Neural progenitor cell (in vitro differentiated cells): Measurements from ENCODE around the gene SLC12A7. TPM values are rescaled to one million over a fixed set of nuclear protein-coding genes. Genes with fewer than 3 reads are reported as not detected.

Experiments
- DNase-seq: peaks from one replicate; pipeline ENCODE4 v3.0.0-alpha.2; 2016; ENCODE audit warnings: low spot score
- H2AFZ ChIP-seq: fragments of 200-600 bp; sonication (generic); replicated peaks from 2 replicates; pipeline ENCODE4 v1.6.1; 2016; ENCODE audit warnings: antibody characterized with exemption
- H3F3A ChIP-seq: fragments of 200-600 bp; sonication (generic); 2 replicates; pipeline ENCODE4 v1.6.1; 2016; ENCODE audit warnings: antibody characterized with exemption, low read depth
- H3K27ac ChIP-seq: fragments of 200-600 bp; sonication (generic); 2 replicates; pipeline ENCODE4 v1.5.1; 2016; ENCODE audit warnings: mild to moderate bottlenecking
- H3K27me3 ChIP-seq: fragments of 200-600 bp; sonication (generic); 2 replicates; pipeline ENCODE4 v1.6.1; 2016; ENCODE audit warnings: mild to moderate bottlenecking, moderate library complexity
- H3K36me3 ChIP-seq: fragments of 200-600 bp; sonication (generic); 2 replicates; pipeline ENCODE4 v1.5.1; 2016
- H3K4me1 ChIP-seq: fragments of 200-600 bp; sonication (generic); 2 replicates; pipeline ENCODE4 v1.6.1; 2016; ENCODE audit warnings: mixed run types
- H3K4me2 ChIP-seq: fragments of 200-600 bp; sonication (generic); 2 replicates; pipeline ENCODE4 v1.6.1; 2016
- H3K4me3 ChIP-seq: fragments of 200-600 bp; sonication (generic); 2 replicates; pipeline ENCODE4 v1.5.1; 2016
- H3K79me2 ChIP-seq: fragments of 200-600 bp; sonication (generic); 2 replicates; pipeline ENCODE4 v1.6.1; 2016; ENCODE audit warnings: low read depth
- H3K9ac ChIP-seq: fragments of 200-600 bp; sonication (generic); 2 replicates; pipeline ENCODE4 v1.6.1; 2016
- H3K9me3 ChIP-seq: fragments of 200-600 bp; sonication (generic); 2 replicates; pipeline ENCODE4 v1.5.1; 2016; ENCODE audit warnings: low read depth
- H4K20me1 ChIP-seq: fragments of 200-600 bp; sonication (generic); 2 replicates; pipeline ENCODE4 v1.6.1; 2016; ENCODE audit warnings: low read depth
- H3K27ac Mint-ChIP-seq: 3 replicates; pipeline ENCODE4 v1.8.0; 2021; ENCODE audit warnings: mixed read lengths
- H3K27me3 Mint-ChIP-seq: 2 replicates; pipeline ENCODE4 v1.8.0; 2022; ENCODE audit warnings: low read depth, mild to moderate bottlenecking, inconsistent platforms, moderate library complexity, mixed read lengths; ENCODE audit not compliant: insufficient read depth
- H3K36me3 Mint-ChIP-seq: 3 replicates; pipeline ENCODE4 v1.8.0; 2021; ENCODE audit warnings: mixed read lengths
- H3K4me1 Mint-ChIP-seq: 3 replicates; pipeline ENCODE4 v1.8.0; 2021; ENCODE audit warnings: mixed read lengths
- H3K4me3 Mint-ChIP-seq: 3 replicates; pipeline ENCODE4 v1.8.0; 2021; ENCODE audit warnings: mild to moderate bottlenecking, moderate library complexity, mixed read lengths
- H3K9me3 Mint-ChIP-seq: 3 replicates; pipeline ENCODE4 v1.8.0; 2020; ENCODE audit warnings: mixed read lengths
- EZH2 ChIP-seq: fragments of 200-600 bp; sonication (generic); IDR thresholded peaks from 2 replicates; pipeline ENCODE4 v1.6.1; 2017; ENCODE audit warnings: antibody characterized with exemption, mild to moderate bottlenecking, moderate library complexity
- EZH2phosphoT487 ChIP-seq: fragments of 200-600 bp; sonication (generic); IDR thresholded peaks from 2 replicates; pipeline ENCODE4 v1.6.1; 2017; ENCODE audit warnings: antibody characterized with exemption
- total RNA-seq: library from RNA; depleted of rRNA; stranded (reverse); fragments of >200 nt; gene quantifications from 2 replicates; pipeline ENCODE4 v1.2.3, GENCODE V29; 2015; ENCODE audit warnings: low replicate concordance
- TF ChIP-seq, protein P1 (sequence below): fragments of 200-600 bp; sonication (generic); IDR thresholded peaks from 2 replicates; pipeline ENCODE4 v1.5.1; 2017; ENCODE audit warnings: antibody characterized with exemption, mild to moderate bottlenecking

Gene SLC12A7
- total RNA-seq, 1 donor from 2014 or later = 7.5 TPM

DNA sequence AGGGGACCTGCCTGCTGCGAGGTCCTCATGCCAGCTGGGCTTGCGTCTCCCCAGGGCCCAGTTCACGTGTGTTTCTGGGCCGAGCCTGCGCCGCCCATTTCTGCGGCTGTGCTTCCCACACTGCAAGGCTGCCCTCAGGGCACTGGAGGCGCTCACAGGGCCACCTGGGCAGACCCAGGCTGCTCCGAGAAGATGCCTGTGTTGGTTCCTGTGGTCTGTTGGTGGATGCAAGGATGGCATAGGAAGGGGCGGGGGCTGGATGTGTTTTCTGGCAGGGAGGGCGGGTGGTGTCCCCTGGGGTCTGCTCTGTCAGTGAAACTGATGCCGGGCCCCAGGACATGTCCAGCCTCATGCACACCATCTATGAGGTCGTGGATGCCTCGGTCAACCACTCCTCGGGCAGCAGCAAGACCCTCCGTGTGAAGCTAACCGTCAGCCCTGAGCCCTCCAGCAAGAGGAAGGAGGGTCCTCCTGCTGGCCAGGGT, 77.4 kb downstream of the SLC12A7 start:
- no peak overlapping the region for H3K4me3 Mint-ChIP-seq
- TF ChIP-seq, protein P1, sequence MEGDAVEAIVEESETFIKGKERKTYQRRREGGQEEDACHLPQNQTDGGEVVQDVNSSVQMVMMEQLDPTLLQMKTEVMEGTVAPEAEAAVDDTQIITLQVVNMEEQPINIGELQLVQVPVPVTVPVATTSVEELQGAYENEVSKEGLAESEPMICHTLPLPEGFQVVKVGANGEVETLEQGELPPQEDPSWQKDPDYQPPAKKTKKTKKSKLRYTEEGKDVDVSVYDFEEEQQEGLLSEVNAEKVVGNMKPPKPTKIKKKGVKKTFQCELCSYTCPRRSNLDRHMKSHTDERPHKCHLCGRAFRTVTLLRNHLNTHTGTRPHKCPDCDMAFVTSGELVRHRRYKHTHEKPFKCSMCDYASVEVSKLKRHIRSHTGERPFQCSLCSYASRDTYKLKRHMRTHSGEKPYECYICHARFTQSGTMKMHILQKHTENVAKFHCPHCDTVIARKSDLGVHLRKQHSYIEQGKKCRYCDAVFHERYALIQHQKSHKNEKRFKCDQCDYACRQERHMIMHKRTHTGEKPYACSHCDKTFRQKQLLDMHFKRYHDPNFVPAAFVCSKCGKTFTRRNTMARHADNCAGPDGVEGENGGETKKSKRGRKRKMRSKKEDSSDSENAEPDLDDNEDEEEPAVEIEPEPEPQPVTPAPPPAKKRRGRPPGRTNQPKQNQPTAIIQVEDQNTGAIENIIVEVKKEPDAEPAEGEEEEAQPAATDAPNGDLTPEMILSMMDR = no peak
- TF ChIP-seq EZH2phosphoT487 (no peak), EZH2 (no peak)
- H3K27me3 Mint-ChIP-seq = peaks cover 6% of the 10 kb centered on the region

DNA sequence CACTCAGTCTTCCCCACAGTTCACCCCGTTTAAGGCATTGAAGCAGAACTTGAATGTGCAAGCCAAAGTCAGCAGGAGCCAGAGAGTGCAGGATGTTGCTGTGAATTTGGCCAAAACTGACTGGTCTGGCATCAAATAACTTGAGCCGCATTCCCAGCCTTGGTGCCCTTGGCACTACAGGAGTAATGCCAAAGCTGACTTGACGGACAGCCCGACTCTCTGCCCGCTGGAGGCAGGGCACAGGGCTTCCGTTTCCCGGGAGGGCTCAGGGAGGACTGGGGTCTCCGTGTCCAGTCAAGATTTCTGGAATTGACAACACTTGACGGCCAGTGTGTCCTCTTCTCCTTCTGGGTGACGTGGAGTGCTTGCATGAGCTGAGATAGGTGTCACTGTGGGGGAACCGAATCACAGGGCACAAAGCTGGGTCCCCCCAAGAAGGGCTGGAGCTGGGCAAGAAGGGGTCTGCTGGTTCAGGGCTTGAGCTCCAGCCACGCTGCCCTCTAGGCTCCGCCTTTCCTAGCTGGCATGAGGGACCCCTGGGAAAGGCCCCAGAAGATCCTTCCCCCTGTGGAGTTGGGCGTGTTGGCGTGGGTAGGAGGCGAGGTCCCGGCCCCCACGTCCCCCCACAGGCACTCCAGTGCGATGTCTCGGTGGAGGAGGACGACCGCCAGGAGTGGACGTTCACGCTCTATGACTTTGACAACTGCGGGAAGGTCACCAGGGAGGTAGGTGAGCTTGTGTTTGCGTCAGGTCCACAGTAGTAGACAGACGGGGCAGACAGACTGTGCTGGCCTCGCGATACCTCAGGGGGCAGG, 78.0 kb downstream of the SLC12A7 start:
- Mint-ChIP-seq H3K36me3 (peaks cover 2% of the 10 kb centered on the region), H3K4me3 (no peak overlapping the region), H3K27me3 (peaks cover 6% of the 10 kb centered on the region), H3K9me3 (no peaks in the 10 kb centered on the region), H3K4me1 (peaks cover 14% of the 10 kb centered on the region), H3K27ac (peak overlapping the region; percentile 69)
- Histone ChIP-seq H3K9ac (no peak overlapping the region), H3K4me2 (no peak overlapping the region), H3F3A (no peaks in the 10 kb centered on the region), H3K36me3 (no peaks in the 10 kb centered on the region), H3K27me3 (no peaks in the 10 kb centered on the region), H3K4me1 (peaks cover 12% of the 10 kb centered on the region), H3K9me3 (no peaks in the 10 kb centered on the region), H2AFZ (no peak overlapping the region), H4K20me1 (no peaks in the 10 kb centered on the region), H3K4me3 (no peak overlapping the region), H3K27ac (no peak overlapping the region), H3K79me2 (no peaks in the 10 kb centered on the region)
- TF ChIP-seq, protein P1 = no peak
- TF ChIP-seq EZH2phosphoT487 (no peak), EZH2 (no peak)
- DNase-seq = no peak

More for the DNA sequence above, 77.4 kb downstream of the SLC12A7 start:
- Histone ChIP-seq H3K9me3 (no peaks in the 10 kb centered on the region), H3K4me3 (no peak overlapping the region), H3K36me3 (no peaks in the 10 kb centered on the region), H3K9ac (no peak overlapping the region), H3K79me2 (no peaks in the 10 kb centered on the region), H3F3A (no peaks in the 10 kb centered on the region), H3K27me3 (no peaks in the 10 kb centered on the region), H3K27ac (no peak overlapping the region), H2AFZ (no peak overlapping the region), H3K4me1 (peaks cover 12% of the 10 kb centered on the region), H4K20me1 (no peaks in the 10 kb centered on the region), H3K4me2 (no peak overlapping the region)
- Mint-ChIP-seq H3K27ac (peak overlapping the region; percentile 69), H3K4me1 (peaks cover 9% of the 10 kb centered on the region), H3K36me3 (peaks cover 2% of the 10 kb centered on the region), H3K9me3 (no peaks in the 10 kb centered on the region)
- no peak for DNase-seq

DNA sequence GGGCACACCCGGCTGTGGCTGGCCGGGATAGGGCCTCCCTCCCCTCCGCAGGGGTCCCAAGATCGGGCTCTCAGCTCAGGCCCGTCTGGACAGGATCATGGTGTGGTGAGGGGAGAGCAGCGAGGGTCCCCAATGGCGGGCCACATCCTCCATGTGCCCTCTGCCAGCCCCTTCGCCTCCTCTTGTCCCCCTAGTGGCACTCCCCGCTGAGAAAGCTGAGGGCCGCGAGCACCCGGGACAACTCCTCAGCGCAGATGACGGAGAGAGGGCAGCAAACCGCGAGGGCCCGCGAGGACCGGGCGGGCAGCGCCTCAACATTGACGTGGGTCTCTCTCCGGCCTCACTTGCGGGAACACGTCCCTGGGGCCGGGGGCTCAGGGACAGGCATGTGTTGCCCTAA, 78.7 kb downstream of the SLC12A7 start:
- no peak overlapping the region for H3K27ac Mint-ChIP-seq
- Histone ChIP-seq H3F3A (no peaks in the 10 kb centered on the region), H3K79me2 (no peaks in the 10 kb centered on the region), H3K9me3 (no peaks in the 10 kb centered on the region), H3K4me3 (no peak overlapping the region), H3K9ac (no peak overlapping the region), H4K20me1 (no peaks in the 10 kb centered on the region), H3K4me2 (no peak overlapping the region), H3K27ac (no peak overlapping the region), H2AFZ (no peak overlapping the region), H3K4me1 (peaks cover 12% of the 10 kb centered on the region), H3K36me3 (no peaks in the 10 kb centered on the region), H3K27me3 (no peaks in the 10 kb centered on the region)
- peaks cover 14% of the 10 kb centered on the region for H3K4me1 Mint-ChIP-seq
- peaks cover 6% of the 10 kb centered on the region for H3K27me3 Mint-ChIP-seq
- TF ChIP-seq EZH2phosphoT487 = no peak
- no peak for TF ChIP-seq EZH2
- TF ChIP-seq, protein P1 = no peak
- peaks cover 2% of the 10 kb centered on the region for H3K36me3 Mint-ChIP-seq
- H3K4me3 Mint-ChIP-seq = no peak overlapping the region
- no peaks in the 10 kb centered on the region for H3K9me3 Mint-ChIP-seq
- DNase-seq = no peak
